BE2C (cell line): ENCODE measurements around the gene OPCML.

Experiments
- DNase-seq: peaks from one replicate; pipeline ENCODE4 v3.0.0-alpha.2; 2020
- H3K27me3 ChIP-seq: fragments of 250-450 bp; sonication (Bioruptor Pico); 2 replicates; pipeline ENCODE4 v1.5.1; 2020; ENCODE audit warnings: mild to moderate bottlenecking
- H3K36me3 ChIP-seq: fragments of 250-450 bp; sonication (Bioruptor Pico); 2 replicates; pipeline ENCODE4 v1.5.1; 2020; ENCODE audit warnings: mild to moderate bottlenecking
- H3K4me1 ChIP-seq: fragments of 250-450 bp; sonication (Bioruptor Pico); 2 replicates; pipeline ENCODE4 v1.5.1; 2020
- H3K4me3 ChIP-seq: 2 replicates; pipeline ENCODE4 v1.5.1; 2011; ENCODE audit warnings: low read depth, low read length
- H3K9me3 ChIP-seq: fragments of 250-450 bp; sonication (Bioruptor Pico); 2 replicates; pipeline ENCODE4 v1.5.1; 2020
- TF ChIP-seq, protein P1 (sequence below): IDR thresholded peaks from 2 replicates; pipeline ENCODE4 v1.5.1; 2012; ENCODE audit warnings: mild to moderate bottlenecking, low read depth, low read length

Gene OPCML

DNA sequence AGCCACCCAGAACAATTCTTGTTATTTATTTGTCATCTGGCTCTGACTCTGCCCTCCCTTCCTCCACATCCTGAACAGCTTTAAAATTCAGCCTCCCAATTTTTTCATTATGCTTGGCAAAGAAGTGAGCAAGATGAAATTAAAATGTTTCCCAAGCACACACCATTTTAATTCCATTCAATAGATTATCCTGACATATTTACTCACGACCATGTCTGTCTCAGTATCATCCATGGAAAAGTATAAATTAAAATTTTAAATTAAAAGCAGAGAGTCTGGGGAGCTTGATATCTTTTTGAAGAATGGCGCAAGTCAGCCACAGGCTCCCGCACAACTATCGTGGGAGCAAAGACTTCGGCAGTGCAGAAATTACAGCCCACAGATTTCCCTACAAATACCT lies 862.4 kb downstream of the OPCML start:
- Histone ChIP-seq H3K4me3 (no peak overlapping the region), H3K27me3 (no peaks in the 10 kb centered on the region), H3K9me3 (no peaks in the 10 kb centered on the region), H3K4me1 (no peaks in the 10 kb centered on the region), H3K36me3 (no peaks in the 10 kb centered on the region)
- TF ChIP-seq, protein P1, sequence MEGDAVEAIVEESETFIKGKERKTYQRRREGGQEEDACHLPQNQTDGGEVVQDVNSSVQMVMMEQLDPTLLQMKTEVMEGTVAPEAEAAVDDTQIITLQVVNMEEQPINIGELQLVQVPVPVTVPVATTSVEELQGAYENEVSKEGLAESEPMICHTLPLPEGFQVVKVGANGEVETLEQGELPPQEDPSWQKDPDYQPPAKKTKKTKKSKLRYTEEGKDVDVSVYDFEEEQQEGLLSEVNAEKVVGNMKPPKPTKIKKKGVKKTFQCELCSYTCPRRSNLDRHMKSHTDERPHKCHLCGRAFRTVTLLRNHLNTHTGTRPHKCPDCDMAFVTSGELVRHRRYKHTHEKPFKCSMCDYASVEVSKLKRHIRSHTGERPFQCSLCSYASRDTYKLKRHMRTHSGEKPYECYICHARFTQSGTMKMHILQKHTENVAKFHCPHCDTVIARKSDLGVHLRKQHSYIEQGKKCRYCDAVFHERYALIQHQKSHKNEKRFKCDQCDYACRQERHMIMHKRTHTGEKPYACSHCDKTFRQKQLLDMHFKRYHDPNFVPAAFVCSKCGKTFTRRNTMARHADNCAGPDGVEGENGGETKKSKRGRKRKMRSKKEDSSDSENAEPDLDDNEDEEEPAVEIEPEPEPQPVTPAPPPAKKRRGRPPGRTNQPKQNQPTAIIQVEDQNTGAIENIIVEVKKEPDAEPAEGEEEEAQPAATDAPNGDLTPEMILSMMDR, result no peak
- DNase-seq, result no peak

DNA sequence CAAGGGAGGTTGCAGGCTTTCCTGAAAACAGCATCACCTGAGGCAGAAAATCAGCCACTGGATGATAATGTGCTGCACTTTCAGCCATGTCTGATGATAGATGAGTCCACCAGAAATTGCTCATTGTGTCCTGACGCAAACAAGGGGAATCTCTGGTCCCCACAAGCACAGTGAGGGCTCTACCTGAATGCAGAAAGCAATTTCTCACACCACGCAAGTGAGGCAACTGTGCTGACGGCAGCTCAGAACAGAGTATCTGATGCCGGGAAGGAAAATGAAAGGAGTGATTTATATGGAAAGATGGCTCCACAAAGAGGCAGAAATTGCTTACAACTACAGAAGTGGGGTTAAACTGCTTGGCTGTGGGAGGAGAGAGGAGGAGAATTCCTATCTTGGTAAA lies 867.1 kb downstream of the OPCML start:
- H3K4me1 ChIP-seq, result no peaks in the 10 kb centered on the region
- TF ChIP-seq, protein P1, result no peak
- H3K27me3 ChIP-seq, result no peaks in the 10 kb centered on the region
- no peak for DNase-seq
- no peaks in the 10 kb centered on the region for H3K36me3 ChIP-seq
- no peaks in the 10 kb centered on the region; the same call in 1 of the 2 replicates for H3K9me3 ChIP-seq
- no peak overlapping the region for H3K4me3 ChIP-seq

DNA sequence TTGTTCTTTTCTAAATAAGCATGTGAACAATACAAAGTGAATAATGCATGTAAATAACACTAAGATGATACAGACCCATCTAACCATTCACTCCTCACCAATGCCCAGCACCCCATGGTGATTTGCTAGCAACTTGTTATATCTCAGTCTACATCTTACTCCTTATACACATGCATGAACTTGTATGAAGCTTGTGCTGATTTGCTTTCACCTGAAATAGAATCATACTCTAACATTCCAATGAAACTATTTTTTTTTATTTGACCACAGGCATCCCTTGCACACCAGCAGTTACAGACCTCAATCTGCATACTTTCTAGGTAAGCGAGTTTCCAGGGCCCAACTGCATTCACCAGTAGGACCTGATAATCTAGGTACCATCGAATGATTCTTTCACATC lies 873.6 kb downstream of the OPCML start:
- TF ChIP-seq, protein P1, result no peak
- Histone ChIP-seq H3K36me3 (no peaks in the 10 kb centered on the region), H3K4me1 (no peaks in the 10 kb centered on the region), H3K27me3 (no peaks in the 10 kb centered on the region), H3K4me3 (no peak overlapping the region), H3K9me3 (peaks cover 4% of the 10 kb centered on the region)
- DNase-seq, result no peak

GRCh38 chr11:132658004-132658403 lies 874.3 kb downstream of the OPCML start:
- no peaks in the 10 kb centered on the region for H3K27me3 ChIP-seq
- TF ChIP-seq, protein P1, result no peak
- H3K4me3 ChIP-seq, result no peak overlapping the region
- H3K4me1 ChIP-seq, result no peaks in the 10 kb centered on the region
- H3K9me3 ChIP-seq, result peaks cover 4% of the 10 kb centered on the region
- no peaks in the 10 kb centered on the region for H3K36me3 ChIP-seq
- DNase-seq, result no peak

- DNase-seq, result no peak
- H3K4me1 ChIP-seq, result no peaks in the 10 kb centered on the region
- TF ChIP-seq, protein P1, result no peak
- no peaks in the 10 kb centered on the region for H3K27me3 ChIP-seq
- peaks cover 4% of the 10 kb centered on the region for H3K9me3 ChIP-seq
- no peak overlapping the region for H3K4me3 ChIP-seq
- H3K36me3 ChIP-seq, result no peaks in the 10 kb centered on the region
These were observed 877.0 kb downstream of the OPCML start for GRCh38 chr11:132655187-132655855.

- Histone ChIP-seq H3K36me3 (no peaks in the 10 kb centered on the region), H3K9me3 (peaks cover 4% of the 10 kb centered on the region), H3K4me3 (no peak overlapping the region), H3K4me1 (no peaks in the 10 kb centered on the region), H3K27me3 (no peaks in the 10 kb centered on the region)
- no peak for DNase-seq
- TF ChIP-seq, protein P1, result no peak
These were observed 879.1 kb downstream of the OPCML start for GRCh38 chr11:132653237-132653636.
